ENCODE data around the gene XRCC5.

DNA sequence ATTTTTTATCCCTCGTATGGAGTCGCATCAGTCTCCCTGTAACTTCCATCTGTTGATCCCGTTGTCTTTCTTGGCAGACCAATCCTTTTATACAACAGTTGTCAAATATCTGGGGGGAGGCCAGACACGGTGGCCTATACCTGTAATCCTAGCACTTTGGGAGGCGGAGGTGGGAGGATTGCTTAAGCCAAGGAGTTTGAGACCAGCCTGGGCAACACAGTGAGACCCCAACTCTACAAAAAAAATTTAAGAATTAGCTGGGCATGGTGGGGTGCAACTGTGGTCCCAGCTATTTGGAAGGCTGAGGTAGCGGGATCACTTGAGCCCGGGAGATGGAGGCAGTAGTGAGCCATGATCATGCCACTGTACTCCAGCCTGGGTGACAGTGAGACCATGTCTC lies 2.0 kb downstream of the XRCC5 start:
- TF ChIP-seq, protein P1, sequence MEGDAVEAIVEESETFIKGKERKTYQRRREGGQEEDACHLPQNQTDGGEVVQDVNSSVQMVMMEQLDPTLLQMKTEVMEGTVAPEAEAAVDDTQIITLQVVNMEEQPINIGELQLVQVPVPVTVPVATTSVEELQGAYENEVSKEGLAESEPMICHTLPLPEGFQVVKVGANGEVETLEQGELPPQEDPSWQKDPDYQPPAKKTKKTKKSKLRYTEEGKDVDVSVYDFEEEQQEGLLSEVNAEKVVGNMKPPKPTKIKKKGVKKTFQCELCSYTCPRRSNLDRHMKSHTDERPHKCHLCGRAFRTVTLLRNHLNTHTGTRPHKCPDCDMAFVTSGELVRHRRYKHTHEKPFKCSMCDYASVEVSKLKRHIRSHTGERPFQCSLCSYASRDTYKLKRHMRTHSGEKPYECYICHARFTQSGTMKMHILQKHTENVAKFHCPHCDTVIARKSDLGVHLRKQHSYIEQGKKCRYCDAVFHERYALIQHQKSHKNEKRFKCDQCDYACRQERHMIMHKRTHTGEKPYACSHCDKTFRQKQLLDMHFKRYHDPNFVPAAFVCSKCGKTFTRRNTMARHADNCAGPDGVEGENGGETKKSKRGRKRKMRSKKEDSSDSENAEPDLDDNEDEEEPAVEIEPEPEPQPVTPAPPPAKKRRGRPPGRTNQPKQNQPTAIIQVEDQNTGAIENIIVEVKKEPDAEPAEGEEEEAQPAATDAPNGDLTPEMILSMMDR (IDR thresholded peaks at IDR 0.05): no peak
- TF ChIP-seq POLR2A (IDR thresholded peaks at IDR 0.05): no peak
- TF ChIP-seq POLR2AphosphoS5 (IDR thresholded peaks at IDR 0.05): no peak

Data from prostate gland (tissue), 2 donors.